HG03520 (cell line): Measurements from ENCODE around the gene ONECUT3.
"Not testable (repeated sequence)": the region's sequence is repeated elsewhere in the genome, so short reads cannot be mapped to it uniquely, and the experiment has no call there.

Source experiments
- ATAC-seq: cut with Tn5 transposase; IDR thresholded peaks from one replicate; pipeline ENCODE4 v1.9.1; 2021; ENCODE audit warnings: mild to moderate bottlenecking, moderate library complexity; ENCODE audit not compliant: unreplicated experiment

Gene ONECUT3

GRCh38 chr19:1790054-1790792, 36.9 kb downstream of the ONECUT3 start:
- no peak for ATAC-seq

- no peak for ATAC-seq
Observed at GRCh38 chr19:1791879-1792278, 38.6 kb downstream of the ONECUT3 start.

GRCh38 chr19:1794424-1795172, 41.3 kb downstream of the ONECUT3 start:
- no peak for ATAC-seq

GRCh38 chr19:1796395-1797142, 43.3 kb downstream of the ONECUT3 start:
- ATAC-seq = no peak

- ATAC-seq = not testable (repeated sequence)
Observed at GRCh38 chr19:1797313-1797712, 44.0 kb downstream of the ONECUT3 start.

- no peak for ATAC-seq
Observed at GRCh38 chr19:1799695-1800342, 46.5 kb downstream of the ONECUT3 start.

GRCh38 chr19:1804858-1805257, 51.6 kb downstream of the ONECUT3 start:
- no peak for ATAC-seq

GRCh38 chr19:1805401-1806183, 52.3 kb downstream of the ONECUT3 start:
- no peak for ATAC-seq

- ATAC-seq = no peak
Observed at GRCh38 chr19:1806184-1807029, 53.1 kb downstream of the ONECUT3 start.

GRCh38 chr19:1807030-1807694, 53.9 kb downstream of the ONECUT3 start:
- ATAC-seq = no peak

- no peak for ATAC-seq
Observed at GRCh38 chr19:1807695-1808394, 54.5 kb downstream of the ONECUT3 start.

GRCh38 chr19:1808395-1808731, 55.1 kb downstream of the ONECUT3 start:
- ATAC-seq = no peak

GRCh38 chr19:1809678-1810077, 56.4 kb downstream of the ONECUT3 start:
- ATAC-seq = no peak

GRCh38 chr19:1810439-1811160, 57.3 kb downstream of the ONECUT3 start:
- ATAC-seq = no peak

- ATAC-seq = no peak
Observed at GRCh38 chr19:1811472-1811894, 58.2 kb downstream of the ONECUT3 start.

GRCh38 chr19:1811942-1812425, 58.7 kb downstream of the ONECUT3 start, which contains the start of gene ATP8B3:
Gene ATP8B3 (minus strand): TSS chr19:1812276. CDS start chr19:1811736, 540 bp downstream.
- ATAC-seq = peak; percentile 9

GRCh38 chr19:1812426-1813191, 59.3 kb downstream of the ONECUT3 start:
- ATAC-seq = peak; percentile 53
